ENCODE data around the gene MYDGF.

GRCh38 chr19:4654437-4655361, 15.4 kb downstream of the MYDGF start:
- TF ChIP-seq, protein P1, sequence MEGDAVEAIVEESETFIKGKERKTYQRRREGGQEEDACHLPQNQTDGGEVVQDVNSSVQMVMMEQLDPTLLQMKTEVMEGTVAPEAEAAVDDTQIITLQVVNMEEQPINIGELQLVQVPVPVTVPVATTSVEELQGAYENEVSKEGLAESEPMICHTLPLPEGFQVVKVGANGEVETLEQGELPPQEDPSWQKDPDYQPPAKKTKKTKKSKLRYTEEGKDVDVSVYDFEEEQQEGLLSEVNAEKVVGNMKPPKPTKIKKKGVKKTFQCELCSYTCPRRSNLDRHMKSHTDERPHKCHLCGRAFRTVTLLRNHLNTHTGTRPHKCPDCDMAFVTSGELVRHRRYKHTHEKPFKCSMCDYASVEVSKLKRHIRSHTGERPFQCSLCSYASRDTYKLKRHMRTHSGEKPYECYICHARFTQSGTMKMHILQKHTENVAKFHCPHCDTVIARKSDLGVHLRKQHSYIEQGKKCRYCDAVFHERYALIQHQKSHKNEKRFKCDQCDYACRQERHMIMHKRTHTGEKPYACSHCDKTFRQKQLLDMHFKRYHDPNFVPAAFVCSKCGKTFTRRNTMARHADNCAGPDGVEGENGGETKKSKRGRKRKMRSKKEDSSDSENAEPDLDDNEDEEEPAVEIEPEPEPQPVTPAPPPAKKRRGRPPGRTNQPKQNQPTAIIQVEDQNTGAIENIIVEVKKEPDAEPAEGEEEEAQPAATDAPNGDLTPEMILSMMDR (conservative IDR thresholded peaks at IDR 0.05; ENCODE audit: low read depth, low read length): no peak
- no peak for TF ChIP-seq EZH2 (IDR thresholded peaks at IDR 0.05; ENCODE audit: borderline replicate concordance, low read depth, low read length, poor library complexity, severe bottlenecking)
